ENCODE data around the gene SRD5A1.

GRCh38 chr5:6718161-6718681 is 85.0 kb downstream of the SRD5A1 start:
- TF ChIP-seq CTCF (IDR thresholded peaks at IDR 0.05) (no peak), POLR2AphosphoS5 (IDR thresholded peaks at IDR 0.05) (no peak)

All from transverse colon (tissue), 4 donors.